Stimulated activated CD4-positive, alpha-beta T cell treated with anti-CD3 and anti-CD28 coated beads, TNF-alpha, amount 100 ng/mL, for 4 hours (primary cell): ENCODE data around the gene OR10G6.
"Not testable (repeated sequence)": the region's sequence is repeated elsewhere in the genome, so short reads cannot be mapped to it uniquely, and the experiment has no call there.

ENCODE experiments used
- DNase-seq, 3 experiments: peaks; one replicate each; pipeline ENCODE4 v3.0.0-alpha.2; 2020; ENCODE audit warnings: low read depth in 3 of 3

OR10G6 gene, protein sequence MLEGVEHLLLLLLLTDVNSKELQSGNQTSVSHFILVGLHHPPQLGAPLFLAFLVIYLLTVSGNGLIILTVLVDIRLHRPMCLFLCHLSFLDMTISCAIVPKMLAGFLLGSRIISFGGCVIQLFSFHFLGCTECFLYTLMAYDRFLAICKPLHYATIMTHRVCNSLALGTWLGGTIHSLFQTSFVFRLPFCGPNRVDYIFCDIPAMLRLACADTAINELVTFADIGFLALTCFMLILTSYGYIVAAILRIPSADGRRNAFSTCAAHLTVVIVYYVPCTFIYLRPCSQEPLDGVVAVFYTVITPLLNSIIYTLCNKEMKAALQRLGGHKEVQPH

DNA sequence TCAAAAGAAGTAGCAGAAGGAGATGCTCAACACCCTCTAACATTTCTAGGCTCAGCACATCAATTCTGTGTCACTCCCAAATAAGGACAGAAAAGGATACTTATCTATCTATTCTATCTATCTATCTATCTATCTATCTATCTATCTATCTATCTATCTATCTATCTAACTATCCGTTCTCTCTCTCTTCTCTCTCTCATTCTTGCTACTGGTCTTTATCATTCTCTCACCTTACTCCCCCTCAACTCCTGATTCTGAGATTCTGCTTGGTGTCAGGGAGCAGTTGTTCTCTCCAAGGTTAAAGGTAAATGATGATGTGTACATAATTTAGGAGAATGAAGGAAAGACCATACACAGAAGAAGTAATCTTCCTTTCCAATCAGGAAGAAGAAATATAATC, at the start of gene OR10G6:
TSS of gene OR10G6 (minus strand) at position 43 of the 400 bp plus-strand sequence. CDS start at position 43, 0 bp downstream.
- no peak for DNase-seq

DNA sequence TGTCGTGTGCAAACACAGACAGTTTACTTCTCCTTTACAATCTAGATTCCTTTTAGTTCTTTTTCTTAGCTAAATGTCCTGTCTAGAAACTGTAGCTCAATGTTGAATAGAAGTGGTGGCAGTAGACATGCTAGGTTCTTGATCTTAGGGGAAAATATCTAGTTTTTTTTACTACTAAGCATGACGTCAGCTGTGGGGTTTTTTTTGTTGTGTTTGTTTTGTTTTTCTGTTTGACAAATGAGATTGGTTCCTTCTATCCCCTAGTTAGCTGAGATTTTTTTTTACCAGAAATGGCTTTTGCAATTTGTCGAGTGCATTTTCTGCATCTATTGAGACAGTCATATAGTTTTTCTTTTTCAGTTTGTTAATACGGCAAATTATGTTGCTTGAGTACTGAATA, 48.5 kb upstream of the OR10G6 start:
- DNase-seq, result no peak

DNA sequence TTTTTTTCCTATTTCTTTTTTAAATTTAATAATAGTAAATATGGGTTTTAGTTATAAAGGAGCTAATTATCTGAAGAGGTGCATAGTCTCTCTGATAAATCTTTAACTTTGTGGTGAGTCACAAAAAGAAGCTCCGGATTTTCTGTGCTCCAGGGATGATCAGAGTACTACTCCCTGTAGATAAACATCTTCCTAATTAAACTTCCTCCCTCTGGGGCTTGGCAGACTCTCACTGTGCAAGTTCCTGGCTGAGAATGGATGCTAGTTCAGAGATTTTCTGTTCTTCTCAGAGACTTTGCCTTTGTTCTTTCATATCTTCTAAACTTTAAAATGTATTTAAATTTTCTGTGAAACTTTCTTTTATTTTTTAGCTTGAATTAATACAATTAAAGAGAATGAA, 46.3 kb upstream of the OR10G6 start, which contains the start of gene OR10G7:
TSS of gene OR10G7 (minus strand) at position 72 of the 400 bp plus-strand sequence. CDS start 2,324 bp downstream, outside the sequence.
- no peak for DNase-seq

DNA sequence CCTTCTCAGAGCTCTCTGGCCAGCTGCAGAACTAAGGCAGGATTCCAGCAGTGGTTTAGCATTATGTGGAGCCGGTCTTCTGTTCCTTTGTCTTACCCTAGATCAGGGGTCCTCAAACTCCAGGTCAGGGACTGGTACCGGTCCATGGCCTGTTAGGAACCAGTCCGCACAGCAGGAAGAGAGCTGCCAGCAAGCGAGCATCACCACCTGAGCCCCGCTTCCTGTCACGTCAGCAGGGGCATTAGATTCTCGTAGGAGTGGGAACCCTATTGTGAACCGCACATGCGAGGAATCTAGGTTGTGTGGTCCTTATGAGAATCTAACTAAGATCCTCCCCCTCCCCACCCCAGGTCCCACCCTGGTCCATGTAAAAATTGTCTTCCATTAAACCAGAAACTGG, 44.6 kb upstream of the OR10G6 start:
- no peak for DNase-seq

DNA sequence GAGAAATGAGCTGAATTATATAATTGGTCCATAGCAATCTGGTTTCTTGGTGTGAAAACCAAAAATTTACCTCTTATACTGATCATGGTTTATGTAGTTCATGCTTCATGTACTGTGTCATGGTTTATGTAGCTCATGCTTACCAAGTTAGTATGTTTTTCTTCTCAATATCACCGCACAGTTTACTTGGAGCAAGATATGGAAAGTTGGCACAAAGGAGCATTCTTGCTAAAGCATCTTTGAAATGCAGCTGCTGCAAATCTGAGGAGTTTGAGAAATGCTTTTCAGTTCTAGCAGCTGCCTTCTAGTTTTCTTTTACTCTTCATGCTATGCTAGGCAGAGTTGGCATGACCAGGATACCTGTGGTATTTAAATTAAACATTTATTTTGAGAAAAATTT, 41.7 kb upstream of the OR10G6 start:
- no peak for DNase-seq

DNA sequence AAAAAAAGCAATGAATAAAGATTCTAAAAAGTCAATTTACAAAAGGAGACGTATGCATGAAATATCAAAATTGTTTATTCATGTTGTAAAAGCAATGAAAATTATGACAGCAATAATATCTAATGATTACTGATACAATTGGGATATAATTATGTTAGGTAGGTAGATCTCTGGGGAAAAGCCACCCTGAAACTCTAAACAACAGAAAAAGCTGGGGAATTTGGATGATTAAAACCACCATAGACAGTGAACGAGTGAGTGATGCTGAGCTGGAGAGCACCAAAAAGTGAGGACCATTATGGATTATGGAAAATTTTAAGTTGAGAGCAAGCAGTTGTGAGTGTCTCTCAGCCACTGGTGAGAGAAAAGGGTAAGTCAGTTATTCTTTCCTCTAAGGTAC, 31.5 kb upstream of the OR10G6 start, which contains the start of gene OR10G8:
TSS of gene OR10G8 (plus strand) at position 301 of the 400 bp plus-strand sequence. CDS start 2,825 bp downstream, outside the sequence.
- no peak for DNase-seq

DNA sequence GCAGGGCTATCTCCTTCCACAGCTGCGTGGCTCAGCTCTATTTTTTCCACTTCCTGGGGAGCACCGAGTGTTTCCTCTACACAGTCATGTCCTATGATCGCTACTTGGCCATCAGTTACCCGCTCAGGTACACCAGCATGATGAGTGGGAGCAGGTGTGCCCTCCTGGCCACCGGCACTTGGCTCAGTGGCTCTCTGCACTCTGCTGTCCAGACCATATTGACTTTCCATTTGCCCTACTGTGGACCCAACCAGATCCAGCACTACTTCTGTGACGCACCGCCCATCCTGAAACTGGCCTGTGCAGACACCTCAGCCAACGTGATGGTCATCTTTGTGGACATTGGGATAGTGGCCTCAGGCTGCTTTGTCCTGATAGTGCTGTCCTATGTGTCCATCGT, 20.9 kb upstream of the OR10G6 start:
- DNase-seq, result not testable (repeated sequence)

DNA sequence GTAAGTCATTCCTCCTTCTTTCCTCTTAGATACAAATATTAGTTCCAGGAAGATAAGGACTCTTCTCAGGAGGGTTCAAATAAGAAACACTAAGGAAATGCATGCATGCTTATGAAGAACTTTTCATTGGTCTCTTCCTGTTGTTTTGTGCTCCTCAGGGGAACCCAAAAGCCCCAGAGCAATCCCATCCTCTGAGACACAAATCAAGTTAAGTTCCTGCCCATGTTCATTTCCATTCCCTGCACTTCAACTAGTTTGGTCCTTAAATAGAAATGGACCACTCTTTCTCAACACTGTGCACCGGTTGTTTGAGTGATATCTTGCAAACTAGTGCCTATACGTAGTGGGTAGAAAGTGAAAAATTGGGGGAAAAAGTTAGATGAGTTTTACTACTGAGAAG, 17.7 kb upstream of the OR10G6 start, which contains the start of gene OR10G4:
TSS of gene OR10G4 (plus strand) at position 301 of the 400 bp plus-strand sequence. CDS start 2,578 bp downstream, outside the sequence.
- no peak for DNase-seq

DNA sequence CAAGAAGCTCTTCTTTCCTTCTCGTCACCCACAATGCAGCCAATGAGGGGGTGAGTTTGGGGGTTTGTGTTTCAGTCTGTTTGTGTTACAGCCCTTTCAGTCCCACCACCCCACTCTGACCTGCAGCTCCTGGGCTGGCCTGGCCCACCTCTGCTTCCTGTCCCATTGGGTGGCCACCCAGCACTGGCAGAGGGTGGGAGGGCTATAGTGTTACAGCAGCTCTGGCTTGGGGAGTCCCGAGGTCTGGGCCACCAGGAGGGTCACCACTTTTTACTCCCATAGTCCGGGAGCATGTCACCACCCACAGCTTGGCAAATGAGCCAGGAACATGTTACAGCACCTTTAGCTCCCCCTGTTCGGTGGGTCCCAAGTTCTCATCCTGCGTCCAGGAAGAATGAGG, 15.7 kb downstream of the OR10G6 start:
- no peak for DNase-seq

DNA sequence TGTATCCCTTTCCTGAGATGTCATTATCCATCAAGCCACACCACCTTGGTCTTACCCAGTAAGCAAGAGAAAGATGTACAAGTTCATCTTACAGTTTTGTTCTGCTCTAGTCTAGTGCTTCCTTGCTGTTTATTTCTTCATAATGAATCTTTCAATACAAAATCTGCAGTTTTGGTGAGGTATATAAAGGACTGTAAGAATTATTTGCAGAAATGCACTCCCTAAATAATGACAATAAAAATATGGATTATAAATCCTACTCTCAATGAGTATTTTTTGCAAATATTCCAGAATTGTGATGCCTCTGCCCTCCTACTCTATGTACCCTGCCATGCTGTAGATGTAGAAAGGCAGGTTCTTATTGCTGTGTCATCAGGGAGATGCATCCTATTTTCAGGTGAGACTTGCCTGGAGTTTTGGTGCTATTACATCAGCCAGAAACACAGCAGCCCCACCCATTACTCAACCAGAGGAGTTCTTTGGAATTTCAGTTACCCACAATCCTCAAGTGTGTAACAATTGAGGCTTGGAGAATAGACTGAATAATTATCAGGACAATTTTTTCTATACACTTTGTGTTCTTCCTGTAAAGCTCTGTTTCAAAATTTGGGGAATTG, 17.1 kb downstream of the OR10G6 start, which contains the start of gene OR10S1:
TSS of gene OR10S1 (minus strand) at position 51 of the 617 bp plus-strand sequence. CDS start 117 bp downstream, outside the sequence.
- DNase-seq, result no peak

DNA sequence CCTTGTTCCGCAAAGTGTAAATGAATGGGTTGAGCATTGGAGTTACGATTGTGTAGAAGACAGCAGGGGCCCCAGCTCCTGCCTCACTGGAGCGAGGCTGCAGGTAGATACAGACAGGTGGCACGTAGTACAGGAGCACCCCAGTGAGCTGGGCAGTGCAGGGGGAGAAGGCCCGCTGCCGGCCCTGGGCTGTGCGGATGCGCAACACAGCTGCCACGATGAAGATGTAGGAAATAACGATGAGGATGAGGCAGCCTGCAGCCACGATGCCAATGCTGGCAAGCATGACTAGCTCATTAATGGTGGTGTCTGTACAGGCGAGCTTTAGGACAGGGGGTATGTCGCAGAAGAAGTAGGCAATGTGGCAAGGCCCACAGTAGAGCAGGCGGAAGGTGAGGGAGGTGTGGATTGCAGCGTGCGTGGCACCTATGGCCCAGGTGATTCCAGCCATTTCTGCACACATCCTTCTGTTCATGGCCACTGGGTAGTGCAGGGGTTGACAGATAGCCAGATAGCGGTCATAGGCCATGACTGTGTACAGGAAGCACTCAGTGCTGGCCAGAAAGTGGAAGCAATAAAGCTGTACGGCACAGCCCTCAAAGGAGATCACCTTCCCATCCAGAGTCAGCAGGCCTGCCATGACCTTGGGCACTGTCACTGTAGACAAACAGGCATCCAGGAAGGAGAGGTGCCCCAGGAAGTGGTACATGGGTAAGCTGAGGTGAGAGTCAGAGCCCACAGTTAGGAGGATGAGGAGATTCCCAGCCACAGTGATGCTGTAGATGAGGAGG, 18.0 kb downstream of the OR10G6 start:
- DNase-seq, result no peak

DNA sequence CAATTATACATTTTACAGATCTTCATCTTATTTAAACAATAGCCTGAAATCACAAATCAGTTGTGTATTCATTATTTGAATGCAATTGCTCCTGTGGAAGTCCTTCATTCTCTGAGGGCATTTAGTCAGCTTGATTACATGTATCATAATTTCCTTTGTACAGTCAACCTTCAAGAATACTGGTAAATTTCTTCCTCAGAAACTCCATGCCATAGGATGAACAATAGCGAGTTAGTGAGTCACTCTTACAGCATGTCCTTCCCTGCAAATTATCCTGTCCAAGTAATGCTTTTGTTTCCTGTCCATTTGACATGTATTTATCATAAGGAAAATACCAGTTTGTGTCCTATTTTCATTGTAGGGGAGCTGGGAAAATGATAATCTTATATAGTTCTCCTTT, 21.1 kb downstream of the OR10G6 start:
- DNase-seq, result no peak

DNA sequence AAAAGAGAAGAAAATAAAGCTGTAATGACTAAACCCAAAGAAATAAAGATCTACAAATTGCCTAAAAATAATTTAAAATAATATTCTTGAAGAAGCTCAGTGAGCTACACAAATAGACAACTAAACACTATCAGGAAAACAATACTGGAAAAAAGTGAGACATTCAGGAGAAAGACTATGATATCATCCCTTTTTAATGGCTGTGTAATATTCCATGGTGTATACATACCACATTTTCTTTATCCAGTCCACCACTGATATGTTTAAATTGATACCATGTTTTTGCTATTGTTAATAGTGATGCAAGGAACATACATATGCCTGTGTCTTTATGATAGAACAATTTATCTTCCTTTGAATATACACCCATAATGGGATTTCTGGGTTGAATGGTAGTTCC, 38.2 kb downstream of the OR10G6 start:
- no peak for DNase-seq

DNA sequence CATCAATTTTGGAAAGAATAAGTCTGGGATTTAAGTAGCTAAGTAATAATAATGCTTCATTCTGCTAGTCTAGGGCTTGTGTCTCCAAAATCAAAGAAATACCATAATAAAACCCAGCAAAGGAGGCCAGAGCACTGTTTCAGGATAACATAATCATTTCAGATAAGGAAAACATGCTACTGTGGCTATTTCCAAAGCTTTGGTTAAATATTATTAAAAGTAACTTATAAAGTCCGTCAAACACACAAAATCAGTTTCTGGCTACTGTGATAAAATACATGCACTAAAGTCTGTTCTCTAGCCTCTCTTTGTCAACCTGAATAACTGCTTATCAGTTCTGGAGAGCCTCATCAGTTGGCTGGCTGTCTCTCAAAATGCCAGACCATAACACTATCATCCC, 49.8 kb downstream of the OR10G6 start:
- no peak for DNase-seq
